HepG2 (cell line): ENCODE measurements around the gene EMP2. TPM values are rescaled to one million over a fixed set of nuclear protein-coding genes. Genes with fewer than 3 reads are reported as not detected.

Experiments used
- AKAP8 ChIP-seq: sonication (generic); formaldehyde crosslinking; IDR thresholded peaks from 2 replicates; pipeline ENCODE4 v1.5.1; 2020; ENCODE audit warnings: mild to moderate bottlenecking, missing genetic modification reagents
- ATF7-NPFF ChIP-seq: sonication (generic); formaldehyde crosslinking; IDR thresholded peaks from 2 replicates; pipeline ENCODE4 v1.8.1; 2023; ENCODE audit warnings: mild to moderate bottlenecking, low read depth, missing genetic modification reagents, moderate library complexity
- BCL6 ChIP-seq: IDR thresholded peaks from 2 replicates; pipeline ENCODE4 v1.6.1; 2016; ENCODE audit warnings: missing genetic modification reagents, missing compliant biosample characterization
- GMEB2 ChIP-seq: IDR thresholded peaks from 2 replicates; pipeline ENCODE4 v1.6.1; 2016; ENCODE audit warnings: missing biosample characterization, missing genetic modification reagents, low read depth
- MAF1 ChIP-seq: sonication (generic); formaldehyde crosslinking; IDR thresholded peaks from 2 replicates; pipeline ENCODE4 v1.5.0; 2020; ENCODE audit warnings: missing genetic modification reagents, borderline replicate concordance
- NFKB2 ChIP-seq: sonication (generic); formaldehyde crosslinking; IDR thresholded peaks from 2 replicates; pipeline ENCODE4 v1.4.0; 2020; ENCODE audit warnings: missing genetic modification reagents, borderline replicate concordance
- PAX8 ChIP-seq: sonication (generic); formaldehyde crosslinking; IDR thresholded peaks from 2 replicates; pipeline ENCODE4 v1.8.0; 2022; ENCODE audit warnings: mild to moderate bottlenecking, missing genetic modification reagents, borderline replicate concordance
- POGK ChIP-seq: sonication (generic); formaldehyde crosslinking; conservative IDR thresholded peaks from 2 replicates; pipeline ENCODE4 v1.8.0; 2022; ENCODE audit warnings: mild to moderate bottlenecking, moderate library complexity, missing genetic modification reagents
- POLR2AphosphoS5 ChIP-seq: IDR thresholded peaks from 2 replicates; pipeline ENCODE4 v1.6.1; 2012; ENCODE audit warnings: low read depth, low read length
- RAD21 ChIP-seq: fragments of 450-650 bp; formaldehyde crosslinking; IDR thresholded peaks from 2 replicates; pipeline ENCODE4 v1.5.0; 2020; ENCODE audit warnings: mild to moderate bottlenecking
- REL ChIP-seq: sonication (generic); formaldehyde crosslinking; conservative IDR thresholded peaks from 2 replicates; pipeline ENCODE4 v1.8.0; 2022; ENCODE audit warnings: mild to moderate bottlenecking, missing genetic modification reagents, moderate library complexity
- TP53 ChIP-seq: sonication (generic); formaldehyde crosslinking; conservative IDR thresholded peaks from 2 replicates; pipeline ENCODE4 v1.4.0; 2020; ENCODE audit warnings: missing genetic modification reagents
- ZBTB33 ChIP-seq: sonication (generic); formaldehyde crosslinking; IDR thresholded peaks from 2 replicates; pipeline ENCODE4 v1.4.0; 2020; ENCODE audit warnings: missing genetic modification reagents
- ZGPAT ChIP-seq: IDR thresholded peaks from 2 replicates; pipeline ENCODE4 v1.6.1; 2016; ENCODE audit warnings: mild to moderate bottlenecking
- ZNF234 ChIP-seq: sonication (generic); formaldehyde crosslinking; conservative IDR thresholded peaks from 2 replicates; pipeline ENCODE4 v1.5.1; 2020; ENCODE audit warnings: mild to moderate bottlenecking, missing genetic modification reagents
- ZNF672 ChIP-seq: sonication (generic); formaldehyde crosslinking; IDR thresholded peaks from 2 replicates; pipeline ENCODE4 v1.8.1; 2022; ENCODE audit warnings: missing genetic modification reagents
- ZNF746 ChIP-seq: sonication (generic); formaldehyde crosslinking; IDR thresholded peaks from 2 replicates; pipeline ENCODE4 v1.8.0; 2022; ENCODE audit warnings: mild to moderate bottlenecking, missing genetic modification reagents
- ZSCAN5A ChIP-seq: sonication (generic); formaldehyde crosslinking; IDR thresholded peaks from 2 replicates; pipeline ENCODE4 v1.8.0; 2022; ENCODE audit warnings: mild to moderate bottlenecking, missing genetic modification reagents, borderline replicate concordance
- polyA plus RNA-seq, 8 experiments: library from polyadenylated mRNA; depleted of rRNA in 3 of 8; stranded (reverse) in 7 of 8; unstranded in 1 of 8; fragments of >200 nt; fragmentation: Illumina TruSeq in 4 of 8; extraction: Trizol in 4 of 8; gene quantifications; 2 replicates each; pipeline versions ENCODE4 v1.2.1 to v1.2.3, GENCODE V29; 2011 to 2016; ENCODE audit warnings: low read depth in 4 of 8, missing spikeins in 1 of 8, mixed read lengths in 1 of 8; ENCODE audit not compliant: insufficient read depth in 1 of 8
- total RNA-seq, 5 experiments: library from RNA; depleted of rRNA; stranded (reverse); fragments of >200 nt; fragmentation: Illumina TruSeq; extraction: Trizol; gene quantifications; 2 replicates each; pipeline ENCODE4 v1.2.3, GENCODE V29; 2016; ENCODE audit warnings: low read depth in 1 of 5
- TF ChIP-seq, protein P1 (sequence below): sonication (generic); formaldehyde crosslinking; IDR thresholded peaks from 2 replicates; pipeline ENCODE4 v1.5.0; 2020; ENCODE audit warnings: mild to moderate bottlenecking, missing genetic modification reagents

EMP2 gene
- total and polyA plus RNA-seq, 2 of the 13 experiments (the other 11 are each of a cell fraction or from before 2014, with no cell fraction given), result 24.6 to 91.2 TPM

- TF ChIP-seq ZBTB33 (no peak), ZGPAT (peak; percentile 78; the same call in 1 of the 2 replicates), ZSCAN5A (CRISPR knock-in tag) (no peak), TP53 (CRISPR knock-in tag) (no peak), ZNF746 (CRISPR knock-in tag) (peak; percentile 90; the same call in 1 of the 2 replicates), REL (CRISPR knock-in tag) (no peak), BCL6 (CRISPR knock-in tag) (peak; percentile 84), AKAP8 (CRISPR knock-in tag) (0 out of 2 replicates have a peak, but pooled peaks have one; percentile 79), GMEB2 (CRISPR knock-in tag) (no peak), POLR2AphosphoS5 (peak; percentile 86), POGK (CRISPR knock-in tag) (peak; percentile 72), MAF1 (CRISPR knock-in tag) (no peak), ZNF234 (CRISPR knock-in tag) (no peak), ATF7-NPFF (CRISPR knock-in tag) (0 out of 2 replicates have a peak, but pooled peaks have one; percentile 55), RAD21 (CRISPR knock-in tag) (no peak; the same call in 1 of the 2 replicates), ZNF672 (no peak), PAX8 (CRISPR knock-in tag) (no peak; the same call in 1 of the 2 replicates), NFKB2 (CRISPR knock-in tag) (peak; percentile 78; the same call in 1 of the 2 replicates)
- TF ChIP-seq, protein P1, sequence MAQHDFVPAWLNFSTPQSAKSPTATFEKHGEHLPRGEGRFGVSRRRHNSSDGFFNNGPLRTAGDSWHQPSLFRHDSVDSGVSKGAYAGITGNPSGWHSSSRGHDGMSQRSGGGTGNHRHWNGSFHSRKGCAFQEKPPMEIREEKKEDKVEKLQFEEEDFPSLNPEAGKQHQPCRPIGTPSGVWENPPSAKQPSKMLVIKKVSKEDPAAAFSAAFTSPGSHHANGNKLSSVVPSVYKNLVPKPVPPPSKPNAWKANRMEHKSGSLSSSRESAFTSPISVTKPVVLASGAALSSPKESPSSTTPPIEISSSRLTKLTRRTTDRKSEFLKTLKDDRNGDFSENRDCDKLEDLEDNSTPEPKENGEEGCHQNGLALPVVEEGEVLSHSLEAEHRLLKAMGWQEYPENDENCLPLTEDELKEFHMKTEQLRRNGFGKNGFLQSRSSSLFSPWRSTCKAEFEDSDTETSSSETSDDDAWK (CRISPR knock-in tag), result no peak
Observed at GRCh38 chr16:10616756-10617640, 36.6 kb upstream of the EMP2 start (continued).
